Activated CD4-positive, alpha-beta memory T cell treated with anti-CD3 and anti-CD28 coated beads for 36 hours (primary cell): Measurements from ENCODE around the gene EEFSEC. TPM values are rescaled to one million over a fixed set of nuclear protein-coding genes. Genes with fewer than 3 reads are reported as not detected.

Source experiments
- CTCF ChIA-PET: fragments of 350-600 bp; sonication (Branson Sonifier 250); formaldehyde crosslinking; loops from one replicate; lab custom pipeline; 2021; ENCODE audit warnings: antibody characterized with exemption, inconsistent platforms; lab: Charles Lee
- POLR2A ChIA-PET: fragments of 350-600 bp; sonication (Branson Sonifier 250); formaldehyde crosslinking; loops from one replicate; lab custom pipeline; 2021; ENCODE audit warnings: antibody characterized with exemption; lab: Charles Lee
- DNase-seq: peaks from one replicate; pipeline ENCODE4 v3.0.0-alpha.2; 2020
- H3K27ac Mint-ChIP-seq: one replicate; pipeline ENCODE4 v1.8.0; 2021; ENCODE audit warnings: mixed read lengths
- H3K27me3 Mint-ChIP-seq: one replicate; pipeline ENCODE4 v1.8.0; 2021; ENCODE audit warnings: mixed read lengths
- H3K36me3 Mint-ChIP-seq: one replicate; pipeline ENCODE4 v1.8.0; 2021; ENCODE audit warnings: mixed read lengths
- H3K4me1 Mint-ChIP-seq: one replicate; pipeline ENCODE4 v1.8.0; 2021; ENCODE audit warnings: low read depth, mixed read lengths
- H3K4me3 Mint-ChIP-seq: one replicate; pipeline ENCODE4 v1.8.0; 2021; ENCODE audit warnings: mild to moderate bottlenecking, mixed read lengths
- H3K9me3 Mint-ChIP-seq: one replicate; pipeline ENCODE4 v1.8.0; 2021; ENCODE audit warnings: mixed read lengths
- intact Hi-C: fragments of 100-400 bp; cut with micrococcal nuclease; formaldehyde crosslinking; loops from one replicate; pipeline ENCODE4 v1.15.1; 2023
- total RNA-seq, 2 experiments: library from RNA; stranded (reverse); gene quantifications; one replicate each; pipeline ENCODE4 v1.2.3, GENCODE V29; 2021

The EEFSEC gene
- total RNA-seq, 2 experiments from 2014 or later, result 16.1 to 17.2 TPM

GRCh38 chr3:128352326-128352725, 199.0 kb downstream of the EEFSEC start:
- Mint-ChIP-seq H3K36me3 (no peaks in the 10 kb centered on the region), H3K9me3 (no peaks in the 10 kb centered on the region), H3K27ac (no peak overlapping the region), H3K4me1 (no peaks in the 10 kb centered on the region), H3K27me3 (no peaks in the 10 kb centered on the region), H3K4me3 (no peak overlapping the region)
- no peak for DNase-seq
- CTCF ChIA-PET, result no interaction called here
- POLR2A ChIA-PET, result no interaction called here
- intact Hi-C loops, result no loop called here

DNA sequence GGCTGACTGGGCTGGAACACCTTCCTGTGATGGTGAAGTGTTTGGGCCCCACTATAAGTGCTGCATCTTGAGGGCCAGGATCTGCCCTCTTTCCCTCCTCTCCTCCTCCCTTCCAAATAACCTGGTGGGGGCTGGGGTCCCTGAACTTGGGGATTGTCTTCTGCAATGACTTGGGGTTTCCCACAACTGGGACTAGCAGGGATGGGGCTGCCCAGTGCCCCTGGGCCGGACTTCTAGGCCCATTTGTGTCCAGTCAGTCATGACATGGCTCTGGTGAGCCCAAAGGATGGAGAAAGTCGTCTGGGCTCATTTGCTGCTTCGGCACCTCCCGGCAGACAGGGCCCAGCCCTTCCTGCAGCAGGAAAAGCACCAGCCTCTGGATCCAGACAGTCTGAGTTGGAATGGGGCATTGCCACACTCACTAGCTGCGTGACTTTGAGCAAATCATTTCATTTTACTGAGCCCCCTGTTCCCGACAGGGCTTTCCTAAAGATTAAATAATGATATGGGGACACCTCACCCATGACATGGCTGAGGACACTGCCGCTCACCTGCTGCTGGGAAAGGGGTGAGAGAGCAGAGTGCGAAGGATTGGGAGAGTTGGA, 200.2 kb downstream of the EEFSEC start:
- Mint-ChIP-seq H3K4me3 (no peak overlapping the region), H3K9me3 (no peaks in the 10 kb centered on the region), H3K27me3 (no peaks in the 10 kb centered on the region), H3K36me3 (peaks cover 4% of the 10 kb centered on the region), H3K4me1 (no peaks in the 10 kb centered on the region), H3K27ac (no peak overlapping the region)
- no peak for DNase-seq
- ChIA-PET CTCF (no interaction called here), POLR2A (no interaction called here)
- intact Hi-C loops, result no loop called here

DNA sequence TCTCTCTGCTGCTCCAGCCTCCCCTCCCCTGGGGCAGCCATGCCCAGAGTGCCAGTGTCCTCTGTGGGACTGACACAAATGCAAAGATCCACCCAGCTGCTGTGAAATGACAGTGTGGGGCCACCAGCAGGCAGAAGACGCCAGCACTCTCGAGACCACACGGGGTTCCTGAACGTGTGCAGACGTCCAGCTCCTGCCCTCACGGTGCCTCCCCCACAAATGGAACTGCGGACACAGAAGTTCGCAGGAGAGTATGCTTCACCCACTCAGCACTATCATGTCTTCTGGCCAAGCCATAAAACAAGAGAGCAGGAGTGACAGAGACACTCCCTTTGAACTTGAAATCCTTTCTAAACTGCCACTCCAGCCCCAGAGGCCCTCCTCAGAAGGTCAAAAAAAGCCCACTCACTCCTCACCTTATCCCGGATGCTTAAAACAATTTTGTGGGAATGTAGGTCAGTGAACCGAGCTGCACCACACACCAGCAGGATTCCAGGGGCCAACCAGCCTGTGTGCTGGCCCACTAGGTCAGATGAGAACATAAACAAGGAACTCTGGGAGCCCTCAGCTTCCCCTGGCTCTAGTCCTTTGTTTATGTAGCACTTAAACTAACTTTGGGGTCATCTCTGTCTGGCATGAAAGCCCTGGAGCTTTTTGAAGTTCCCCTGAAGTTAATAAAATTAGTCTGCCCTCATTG, 200.9 kb downstream of the EEFSEC start:
- ChIA-PET CTCF (no interaction called here), POLR2A (no interaction called here)
- Mint-ChIP-seq H3K27ac (no peak overlapping the region), H3K4me1 (no peaks in the 10 kb centered on the region), H3K4me3 (no peak overlapping the region), H3K27me3 (no peaks in the 10 kb centered on the region), H3K9me3 (no peaks in the 10 kb centered on the region), H3K36me3 (peaks cover 4% of the 10 kb centered on the region)
- no peak for DNase-seq
- intact Hi-C loops, result no loop called here

- CTCF ChIA-PET, result no interaction called here
- no peaks in the 10 kb centered on the region for H3K4me1 Mint-ChIP-seq
- no peaks in the 10 kb centered on the region for H3K27me3 Mint-ChIP-seq
- H3K9me3 Mint-ChIP-seq, result no peaks in the 10 kb centered on the region
- intact Hi-C loops, result no loop called here
- no peak for DNase-seq
- H3K4me3 Mint-ChIP-seq, result no peak overlapping the region
- H3K27ac Mint-ChIP-seq, result no peak overlapping the region
- peaks cover 4% of the 10 kb centered on the region for H3K36me3 Mint-ChIP-seq
- POLR2A ChIA-PET, result no interaction called here
Measured at GRCh38 chr3:128354788-128355542, 201.7 kb downstream of the EEFSEC start.

- CTCF ChIA-PET, result no interaction called here
- Mint-ChIP-seq H3K27ac (no peak overlapping the region), H3K27me3 (no peaks in the 10 kb centered on the region), H3K4me1 (no peaks in the 10 kb centered on the region), H3K36me3 (peaks cover 4% of the 10 kb centered on the region), H3K4me3 (no peak overlapping the region), H3K9me3 (no peaks in the 10 kb centered on the region)
- intact Hi-C loops, result no loop called here
- DNase-seq, result no peak
- POLR2A ChIA-PET, result no interaction called here
Measured at GRCh38 chr3:128355543-128355919, 202.2 kb downstream of the EEFSEC start.

GRCh38 chr3:128356822-128357221, 203.5 kb downstream of the EEFSEC start:
- Mint-ChIP-seq H3K27me3 (no peaks in the 10 kb centered on the region), H3K36me3 (peaks cover 4% of the 10 kb centered on the region), H3K4me1 (no peaks in the 10 kb centered on the region), H3K9me3 (no peaks in the 10 kb centered on the region), H3K4me3 (no peak overlapping the region), H3K27ac (no peak overlapping the region)
- DNase-seq, result no peak
- POLR2A ChIA-PET, result no interaction called here
- CTCF ChIA-PET, result no interaction called here
- intact Hi-C loops, result no loop called here

DNA sequence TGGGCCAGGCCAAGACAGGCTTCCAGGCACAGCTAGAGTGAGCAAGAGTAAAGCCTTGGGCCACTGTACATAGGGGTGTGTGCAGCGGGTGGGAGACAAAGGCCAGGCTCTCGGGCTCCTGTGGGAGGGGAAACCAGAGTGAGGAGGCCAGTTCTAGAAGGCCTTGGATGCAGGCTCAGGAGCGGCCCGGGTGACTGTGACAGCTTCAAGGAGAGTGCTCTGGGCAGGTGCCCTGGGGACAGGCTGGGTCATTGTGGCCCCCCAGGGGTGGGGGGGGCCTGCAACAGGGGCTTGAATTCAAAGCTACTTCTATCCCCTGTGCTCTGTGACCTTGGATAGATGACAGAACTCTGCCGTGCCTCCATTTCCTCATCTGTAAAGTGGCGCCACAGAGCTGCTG, 204.3 kb downstream of the EEFSEC start:
- Mint-ChIP-seq H3K36me3 (peaks cover 4% of the 10 kb centered on the region), H3K27me3 (no peaks in the 10 kb centered on the region), H3K27ac (no peak overlapping the region), H3K4me1 (no peaks in the 10 kb centered on the region), H3K4me3 (no peak overlapping the region), H3K9me3 (no peaks in the 10 kb centered on the region)
- POLR2A ChIA-PET, result no interaction called here
- DNase-seq, result no peak
- CTCF ChIA-PET, result no interaction called here
- intact Hi-C loops, result no loop called here

- peaks cover 4% of the 10 kb centered on the region for H3K36me3 Mint-ChIP-seq
- no peak overlapping the region for H3K27ac Mint-ChIP-seq
- CTCF ChIA-PET, result no interaction called here
- H3K27me3 Mint-ChIP-seq, result no peaks in the 10 kb centered on the region
- H3K4me3 Mint-ChIP-seq, result no peak overlapping the region
- POLR2A ChIA-PET, result no interaction called here
- intact Hi-C loops, result no loop called here
- DNase-seq, result no peak
- no peaks in the 10 kb centered on the region for H3K9me3 Mint-ChIP-seq
- no peaks in the 10 kb centered on the region for H3K4me1 Mint-ChIP-seq
Measured at GRCh38 chr3:128358156-128358895, 205.0 kb downstream of the EEFSEC start.

DNA sequence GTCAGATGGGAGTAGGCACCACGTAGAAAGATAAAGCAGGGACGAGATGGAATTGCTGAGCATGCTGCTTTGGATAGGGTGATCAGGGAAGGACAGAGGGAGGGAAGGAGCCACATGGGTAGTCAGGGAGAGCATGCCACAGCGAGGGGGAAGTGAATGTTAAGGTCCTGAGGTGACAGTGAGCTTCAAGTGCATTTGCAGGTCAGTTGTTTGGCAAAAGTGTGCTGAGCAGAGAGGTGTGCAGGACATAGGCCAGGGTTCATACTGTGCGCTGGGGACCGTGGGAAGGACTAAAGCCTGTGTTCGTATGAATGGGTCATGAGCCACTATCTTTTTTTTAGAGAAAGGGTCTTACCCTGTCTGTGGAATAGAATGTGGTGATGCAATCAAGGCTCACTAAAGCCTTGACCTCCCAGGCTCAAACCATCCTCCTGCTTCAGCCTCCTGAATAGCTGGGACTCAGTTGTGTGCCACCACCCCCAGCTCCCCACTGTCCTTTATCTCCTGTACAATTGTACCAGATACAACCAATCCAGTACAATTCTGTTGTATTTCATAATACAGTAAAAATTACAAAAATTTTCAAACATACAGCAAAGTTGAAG, 205.9 kb downstream of the EEFSEC start:
- no peaks in the 10 kb centered on the region for H3K27me3 Mint-ChIP-seq
- H3K27ac Mint-ChIP-seq, result no peak overlapping the region
- ChIA-PET POLR2A (no interaction called here), CTCF (interaction anchor here (0.5 to 1.0 kb wide), 2 partner anchors 11 to 153 kb away, joined by 3 to 4 read pairs; no protein-coding TSS in a partner anchor)
- no peaks in the 10 kb centered on the region for H3K9me3 Mint-ChIP-seq
- DNase-seq, result no peak
- peaks cover 4% of the 10 kb centered on the region for H3K36me3 Mint-ChIP-seq
- H3K4me3 Mint-ChIP-seq, result no peak overlapping the region
- intact Hi-C loops, result no loop called here
- H3K4me1 Mint-ChIP-seq, result no peaks in the 10 kb centered on the region

DNA sequence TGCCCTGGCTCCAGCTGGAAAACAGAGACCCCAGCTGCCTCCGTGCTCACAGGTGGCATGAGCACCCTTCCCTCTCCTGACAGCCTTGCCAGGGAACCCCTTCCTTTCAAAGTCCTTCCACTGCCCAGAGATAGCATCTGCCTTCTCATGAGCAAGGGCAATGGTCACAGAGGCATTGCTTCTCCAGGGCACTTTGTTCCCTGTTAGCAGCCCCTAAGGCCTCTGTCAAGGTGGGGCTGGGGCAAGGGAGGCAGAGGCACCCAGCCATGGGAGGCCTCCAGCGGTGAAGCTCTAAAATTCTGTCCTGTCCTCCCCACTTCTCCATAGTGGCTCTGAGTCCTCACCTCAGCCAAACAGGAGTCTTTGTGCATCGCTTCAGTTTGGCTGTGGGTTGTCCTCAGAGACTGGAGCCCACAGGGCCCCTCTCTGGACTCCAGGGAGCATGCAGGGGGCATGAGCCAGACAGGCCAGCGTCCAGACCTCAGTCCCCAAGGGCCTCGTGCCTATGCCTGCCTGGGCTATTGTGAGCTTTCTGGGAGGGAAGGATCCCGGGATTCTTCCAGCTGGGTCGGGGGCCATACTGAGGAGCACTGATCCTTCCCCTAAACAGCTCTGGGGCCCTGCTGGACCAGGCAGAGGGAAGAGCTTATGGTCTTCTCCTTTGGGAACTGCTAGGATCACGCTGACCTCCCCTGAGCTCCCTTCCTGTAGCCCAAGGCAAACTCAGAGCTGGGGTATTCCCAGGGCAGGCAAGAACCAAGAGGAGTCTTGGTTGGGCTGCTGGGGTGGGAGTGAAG, 206.8 kb downstream of the EEFSEC start:
- no peak for DNase-seq
- POLR2A ChIA-PET, result no interaction called here
- CTCF ChIA-PET, result interaction anchor here (1.0 kb wide), 1 partner anchor 10 kb away, joined by 4 read pairs; no protein-coding TSS in a partner anchor
- Mint-ChIP-seq H3K4me1 (no peaks in the 10 kb centered on the region), H3K27me3 (no peaks in the 10 kb centered on the region), H3K27ac (no peak overlapping the region), H3K4me3 (no peak overlapping the region), H3K9me3 (no peaks in the 10 kb centered on the region), H3K36me3 (peaks cover 4% of the 10 kb centered on the region)
- intact Hi-C loops, result no loop called here

DNA sequence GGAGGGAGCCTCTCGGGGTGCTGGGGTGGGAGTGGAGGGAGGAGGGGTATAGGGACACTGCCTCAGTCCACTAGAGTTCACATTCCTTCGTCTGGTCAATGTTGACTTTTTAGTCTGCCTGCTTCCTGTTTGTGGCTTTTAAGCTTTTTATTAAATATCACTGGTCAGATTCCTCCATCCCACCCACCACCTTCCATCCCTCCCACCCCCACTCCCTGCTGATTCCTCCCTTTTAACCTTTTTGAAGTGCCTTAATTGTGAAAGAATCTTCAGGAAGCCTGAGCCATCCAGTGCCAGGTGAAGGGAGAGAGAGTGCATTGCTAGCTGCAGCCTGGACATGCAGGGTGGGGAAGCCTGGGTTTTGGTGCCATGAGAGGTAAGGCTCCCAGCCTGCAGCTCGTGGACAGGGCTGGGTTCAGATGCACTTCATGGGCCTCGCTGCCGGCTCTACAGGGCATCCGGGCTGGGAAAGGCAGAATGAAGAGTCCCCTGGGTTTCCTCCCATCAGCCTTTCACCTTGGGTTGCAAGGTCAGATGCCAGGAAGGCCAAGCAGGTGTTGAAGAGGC, 207.5 kb downstream of the EEFSEC start:
- H3K4me1 Mint-ChIP-seq, result no peaks in the 10 kb centered on the region
- H3K36me3 Mint-ChIP-seq, result peaks cover 4% of the 10 kb centered on the region
- CTCF ChIA-PET, result no interaction called here
- H3K27ac Mint-ChIP-seq, result no peak overlapping the region
- H3K27me3 Mint-ChIP-seq, result no peaks in the 10 kb centered on the region
- intact Hi-C loops, result no loop called here
- no peak for DNase-seq
- H3K9me3 Mint-ChIP-seq, result no peaks in the 10 kb centered on the region
- POLR2A ChIA-PET, result no interaction called here
- no peak overlapping the region for H3K4me3 Mint-ChIP-seq
